A673 (cell line): ENCODE measurements around the gene COL5A1. TPM values are rescaled to one million over a fixed set of nuclear protein-coding genes. Genes with fewer than 3 reads are reported as not detected.
"Not testable (repeated sequence)": the region's sequence is repeated elsewhere in the genome, so short reads cannot be mapped to it uniquely, and the experiment has no call there.

ENCODE experiments used
- BruUV-seq: library from RNA; stranded (reverse); fragments of 400-500 nt; replicated peaks from 2 replicates; lab custom pipeline; 2021; lab: Mats Ljungman, UMichigan
- CTCF ChIA-PET: fragments of 300-600 bp; sonication (Branson Sonifier 250); formaldehyde crosslinking; loops from one replicate; lab custom pipeline; 2022; ENCODE audit warnings: antibody characterized with exemption; lab: Charles Lee
- POLR2A ChIA-PET: fragments of 300-600 bp; sonication (Branson Sonifier 250); formaldehyde crosslinking; loops from one replicate; lab custom pipeline; 2022; ENCODE audit warnings: antibody characterized with exemption; ENCODE audit not compliant: low non-redundant PET; lab: Charles Lee
- DNase-seq: peaks from one replicate; pipeline ENCODE4 v3.0.0-alpha.2; 2015; ENCODE audit warnings: low spot score
- H3K27ac ChIP-seq: fragments of 200-600 bp; sonication (generic); 2 replicates; pipeline ENCODE4 v1.5.1; 2016; ENCODE audit warnings: mixed run types, low read depth, mild to moderate bottlenecking, mixed read lengths, antibody characterized with exemption, low read length; ENCODE audit not compliant: poor library complexity, severe bottlenecking
- H3K27me3 ChIP-seq: fragments of 200-600 bp; sonication (generic); replicated peaks from 2 replicates; pipeline ENCODE4 v1.6.1; 2017; ENCODE audit warnings: mixed run types, low read depth, mild to moderate bottlenecking, mixed read lengths, antibody characterized with exemption, low read length; ENCODE audit not compliant: insufficient read depth, poor library complexity
- H3K36me3 ChIP-seq: fragments of 200-600 bp; sonication (generic); 2 replicates; pipeline ENCODE4 v1.6.1; 2016; ENCODE audit warnings: mixed run types, mild to moderate bottlenecking, mixed read lengths, antibody characterized with exemption, low read length; ENCODE audit not compliant: insufficient read depth, poor library complexity, severe bottlenecking
- H3K4me1 ChIP-seq: fragments of 200-600 bp; sonication (generic); 2 replicates; pipeline ENCODE4 v1.6.1; 2017; ENCODE audit warnings: mixed run types, mild to moderate bottlenecking, mixed read lengths, antibody characterized with exemption, low read length; ENCODE audit not compliant: insufficient read depth, poor library complexity, severe bottlenecking
- H3K4me3 ChIP-seq: fragments of 200-600 bp; sonication (generic); 2 replicates; pipeline ENCODE4 v1.5.1; 2016; ENCODE audit warnings: low read depth, mixed run types, mild to moderate bottlenecking, mixed read lengths, low read length; ENCODE audit not compliant: poor library complexity, severe bottlenecking
- H3K9me3 ChIP-seq: fragments of 200-600 bp; sonication (generic); 2 replicates; pipeline ENCODE4 v1.6.1; 2016; ENCODE audit warnings: mixed run types, low read depth, mild to moderate bottlenecking, mixed read lengths, antibody characterized with exemption, low read length; ENCODE audit not compliant: poor library complexity, severe bottlenecking
- EZH2 ChIP-seq: fragments of 200-600 bp; sonication (generic); IDR thresholded peaks from 2 replicates; pipeline ENCODE4 v1.6.1; 2017; ENCODE audit warnings: borderline replicate concordance, low read depth, mild to moderate bottlenecking, mixed read lengths, antibody characterized with exemption, low read length; ENCODE audit not compliant: poor library complexity, severe bottlenecking
- intact Hi-C: fragments of 100-400 bp; cut with micrococcal nuclease; formaldehyde crosslinking; loops from one replicate; pipeline ENCODE4 v1.10.0; 2022; ENCODE audit not compliant: unreplicated experiment
- total RNA-seq: library from RNA; stranded (reverse); gene quantifications from 2 replicates; pipeline ENCODE4 v1.2.3, GENCODE V29; 2021
- TF ChIP-seq, protein P1 (sequence below): fragments of 300-800, 200-600 bp; sonication (generic); conservative IDR thresholded peaks from 2 replicates; pipeline ENCODE4 v1.5.1; 2017; ENCODE audit warnings: low read depth, mild to moderate bottlenecking, antibody characterized with exemption, low read length, moderate library complexity, mixed read lengths

The COL5A1 gene
- total RNA-seq, 1 experiment from 2014 or later = 33.6 TPM

DNA sequence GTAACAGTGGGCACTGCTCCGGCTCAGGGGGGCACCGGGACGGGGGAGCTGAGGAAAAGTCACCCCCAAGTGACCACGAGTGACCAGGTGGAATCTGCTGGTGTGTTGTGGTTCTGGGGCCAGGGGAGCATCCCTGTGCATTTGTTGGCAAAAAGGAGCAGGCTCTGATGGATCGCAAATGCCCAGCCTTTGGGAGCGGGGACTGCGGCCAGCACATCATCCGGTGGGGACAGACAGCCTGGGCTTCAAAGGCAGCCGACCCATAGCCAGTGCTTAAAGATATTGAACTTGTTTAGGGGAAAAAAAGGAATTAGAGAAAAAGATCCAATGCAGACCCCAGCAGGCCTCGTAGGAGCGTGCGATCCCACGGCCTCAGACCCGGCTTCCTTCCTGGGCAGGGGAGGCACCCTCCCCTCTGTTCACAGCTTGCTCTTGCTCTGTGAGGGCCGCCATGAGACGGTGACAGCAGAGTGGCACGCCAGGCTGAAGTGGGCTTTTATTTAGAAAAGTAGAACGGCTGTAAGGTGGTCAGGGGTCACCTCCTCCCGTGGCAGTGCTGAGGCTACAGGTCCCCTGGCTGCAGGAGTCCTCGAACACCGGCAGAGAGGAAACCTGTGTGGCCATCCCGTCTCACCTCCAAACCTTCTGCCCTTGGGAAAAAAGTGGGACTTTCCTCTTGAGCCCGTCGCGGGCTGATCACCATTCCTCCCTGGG is 41.2 kb downstream of the COL5A1 start:
- POLR2A ChIA-PET = no interaction called here

DNA sequence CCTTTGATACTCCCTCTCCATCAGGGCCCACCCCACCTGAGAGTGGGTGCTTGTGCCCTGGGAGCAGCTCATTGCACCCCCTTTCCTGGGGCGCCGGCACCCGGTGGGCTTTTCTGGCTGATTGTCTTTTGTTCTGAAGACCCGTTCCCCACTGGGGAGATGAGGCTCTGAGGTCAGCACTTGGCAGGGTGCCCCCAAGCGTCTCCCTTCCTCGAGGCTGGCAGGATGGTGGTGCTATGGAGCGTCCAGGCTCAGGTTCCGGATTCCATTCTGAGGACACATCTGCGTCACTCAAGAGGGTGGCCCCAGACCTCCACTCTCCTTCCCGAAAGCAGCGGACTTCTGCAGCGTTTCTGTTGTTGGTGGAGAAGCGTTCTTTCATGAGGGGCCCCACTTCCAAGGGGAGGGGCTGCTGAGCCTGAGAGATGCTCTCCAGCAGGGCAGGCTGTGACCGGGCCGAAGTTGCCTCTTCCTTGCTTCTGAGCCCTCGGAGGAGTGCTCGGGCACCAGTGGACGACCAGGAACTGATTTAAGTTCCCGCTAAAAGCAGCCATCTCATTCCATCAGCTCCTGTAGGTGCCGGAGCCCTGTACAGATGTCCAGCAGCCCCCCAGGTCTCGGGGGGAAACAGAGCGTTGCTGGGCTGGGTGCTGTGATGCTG is 42.2 kb downstream of the COL5A1 start:
- Histone ChIP-seq H3K9me3 (no peaks in the 10 kb centered on the region), H3K27ac (no peak overlapping the region), H3K4me3 (no peak overlapping the region), H3K27me3 (no peaks in the 10 kb centered on the region), H3K36me3 (no peaks in the 10 kb centered on the region), H3K4me1 (no peaks in the 10 kb centered on the region)
- CTCF ChIA-PET = no interaction called here
- intact Hi-C loops = no loop called here
- TF ChIP-seq, protein P1, sequence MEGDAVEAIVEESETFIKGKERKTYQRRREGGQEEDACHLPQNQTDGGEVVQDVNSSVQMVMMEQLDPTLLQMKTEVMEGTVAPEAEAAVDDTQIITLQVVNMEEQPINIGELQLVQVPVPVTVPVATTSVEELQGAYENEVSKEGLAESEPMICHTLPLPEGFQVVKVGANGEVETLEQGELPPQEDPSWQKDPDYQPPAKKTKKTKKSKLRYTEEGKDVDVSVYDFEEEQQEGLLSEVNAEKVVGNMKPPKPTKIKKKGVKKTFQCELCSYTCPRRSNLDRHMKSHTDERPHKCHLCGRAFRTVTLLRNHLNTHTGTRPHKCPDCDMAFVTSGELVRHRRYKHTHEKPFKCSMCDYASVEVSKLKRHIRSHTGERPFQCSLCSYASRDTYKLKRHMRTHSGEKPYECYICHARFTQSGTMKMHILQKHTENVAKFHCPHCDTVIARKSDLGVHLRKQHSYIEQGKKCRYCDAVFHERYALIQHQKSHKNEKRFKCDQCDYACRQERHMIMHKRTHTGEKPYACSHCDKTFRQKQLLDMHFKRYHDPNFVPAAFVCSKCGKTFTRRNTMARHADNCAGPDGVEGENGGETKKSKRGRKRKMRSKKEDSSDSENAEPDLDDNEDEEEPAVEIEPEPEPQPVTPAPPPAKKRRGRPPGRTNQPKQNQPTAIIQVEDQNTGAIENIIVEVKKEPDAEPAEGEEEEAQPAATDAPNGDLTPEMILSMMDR = no peak
- no peak for TF ChIP-seq EZH2
- DNase-seq = no peak
- POLR2A ChIA-PET = no interaction called here
- no TSS peak for BruUV-seq

More for the DNA sequence above, 41.2 kb downstream of the COL5A1 start:
- CTCF ChIA-PET = no interaction called here
- Histone ChIP-seq H3K4me3 (no peak overlapping the region), H3K27me3 (no peaks in the 10 kb centered on the region), H3K36me3 (no peaks in the 10 kb centered on the region), H3K27ac (no peak overlapping the region), H3K4me1 (no peaks in the 10 kb centered on the region), H3K9me3 (no peaks in the 10 kb centered on the region)
- no peak for DNase-seq
- no TSS peak for BruUV-seq
- intact Hi-C loops = no loop called here
- TF ChIP-seq, protein P1 = no peak
- TF ChIP-seq EZH2 = no peak

DNA sequence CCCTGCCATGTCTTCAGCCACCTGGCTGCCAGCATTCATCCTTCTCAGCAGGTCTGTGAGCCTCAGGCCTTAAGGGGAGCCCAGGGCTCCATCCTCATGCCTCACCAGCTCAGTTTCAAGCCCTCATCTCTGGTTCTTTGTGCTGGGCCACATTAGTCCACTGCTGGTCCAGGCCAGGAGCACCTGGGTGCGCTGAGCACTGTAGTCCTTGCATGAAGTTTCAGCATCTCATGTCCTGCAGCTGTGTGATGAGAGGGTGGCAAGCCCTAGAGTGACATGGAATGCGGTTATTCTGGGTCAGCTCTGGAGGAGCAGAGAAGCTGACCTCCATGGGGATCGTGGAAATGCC is 42.7 kb downstream of the COL5A1 start:
- H3K4me3 ChIP-seq = no peak overlapping the region
- TF ChIP-seq, protein P1 = no peak
- no peak for TF ChIP-seq EZH2
- no peaks in the 10 kb centered on the region for H3K27me3 ChIP-seq
- H3K4me1 ChIP-seq = no peaks in the 10 kb centered on the region
- no peaks in the 10 kb centered on the region for H3K36me3 ChIP-seq
- no peak for DNase-seq
- POLR2A ChIA-PET = no interaction called here
- H3K9me3 ChIP-seq = no peaks in the 10 kb centered on the region
- CTCF ChIA-PET = no interaction called here
- no TSS peak for BruUV-seq
- intact Hi-C loops = no loop called here
- no peak overlapping the region for H3K27ac ChIP-seq

DNA sequence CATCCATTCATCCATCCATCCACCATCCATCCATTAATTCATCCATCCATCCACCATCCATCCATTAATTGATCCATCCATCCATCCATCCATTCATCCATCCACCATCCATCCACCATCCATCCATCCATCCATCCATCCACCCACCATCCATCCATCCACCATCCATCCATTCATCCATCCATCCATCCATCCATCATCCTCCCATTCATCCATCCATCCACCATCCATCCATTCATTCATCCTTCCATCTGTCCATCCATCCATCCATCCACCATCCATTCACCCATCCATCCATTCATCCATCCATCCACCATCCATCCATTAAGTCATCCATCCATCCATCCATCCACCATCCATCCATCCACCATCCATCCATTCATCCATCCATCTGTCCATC is 43.3 kb downstream of the COL5A1 start:
- H3K4me1 ChIP-seq, H3K4me3 ChIP-seq, BruUV-seq, H3K27ac ChIP-seq, DNase-seq, H3K27me3 ChIP-seq, intact Hi-C loops, POLR2A ChIA-PET, H3K9me3 ChIP-seq, H3K36me3 ChIP-seq, CTCF ChIA-PET: not testable (repeated sequence)
